CD4-positive, alpha-beta T cell treated with Interleukin-15 for 1 hour (primary cell): ENCODE results near the gene TOP3A.

ENCODE experiments used
- DNase-seq: peaks from one replicate; pipeline ENCODE4 v3.0.0-alpha.2; 2020

The TOP3A gene

GRCh38 chr17:18228176-18228682 is 86.6 kb downstream of the TOP3A start:
- DNase-seq: no peak

- DNase-seq: no peak
Observed at GRCh38 chr17:18227635-18228034, 87.2 kb downstream of the TOP3A start.

- no peak for DNase-seq
Observed at GRCh38 chr17:18226284-18226945, 88.4 kb downstream of the TOP3A start.

GRCh38 chr17:18225642-18226283 is 89.0 kb downstream of the TOP3A start:
- no peak for DNase-seq

- peak; percentile 95 for DNase-seq
Observed at GRCh38 chr17:18225121-18225641, 89.6 kb downstream of the TOP3A start, which contains the start of gene LLGL1. TSS of gene LLGL1 (plus strand) at chr17:18225635. CDS start at chr17:18225683, 48 bp downstream.

- DNase-seq: no peak
Observed at GRCh38 chr17:18224387-18225120, 90.2 kb downstream of the TOP3A start.

- DNase-seq: no peak
Observed at GRCh38 chr17:18224053-18224386, 90.8 kb downstream of the TOP3A start.
